Neutrophil (primary cell): ENCODE data around the gene LGALS7B.

Experiments
- H3K27ac ChIP-seq: fragments of 200-600 bp; sonication (generic); 2 replicates; pipeline ENCODE4 v1.5.1; 2016; ENCODE audit warnings: mild to moderate bottlenecking, moderate library complexity
- H3K27me3 ChIP-seq: fragments of 200-600 bp; sonication (generic); 2 replicates; pipeline ENCODE4 v1.6.0; 2016; ENCODE audit warnings: mild to moderate bottlenecking
- H3K36me3 ChIP-seq: fragments of 200-600 bp; sonication (generic); 2 replicates; pipeline ENCODE4 v1.5.1; 2017
- H3K4me1 ChIP-seq, 2 experiments: fragments of 200-600 bp in 1 of 2; sonication (generic) in 1 of 2; 1 replicate in 1 of 2; 2 replicates in 1 of 2; pipeline versions ENCODE4 v1.5.1 to v1.6.1; 2013 to 2016; ENCODE audit warnings: low read depth in 1 of 2, low read length in 1 of 2, mild to moderate bottlenecking in 1 of 2, moderate library complexity in 1 of 2; ENCODE audit not compliant: control insufficient read depth in 1 of 2, insufficient read depth in 1 of 2
- H3K4me3 ChIP-seq, 2 experiments: fragments of 200-600 bp in 1 of 2; sonication (generic) in 1 of 2; 1 replicate in 1 of 2; 2 replicates in 1 of 2; pipeline ENCODE4 v1.5.1; 2013 to 2016; ENCODE audit warnings: low read depth in 1 of 2, low read length in 1 of 2, mild to moderate bottlenecking in 1 of 2, moderate library complexity in 1 of 2
- H3K9me3 ChIP-seq: fragments of 200-600 bp; sonication (generic); 2 replicates; pipeline ENCODE4 v1.5.1; 2016
- TF ChIP-seq, protein P1 (sequence below): fragments of 200-600 bp; sonication (generic); IDR thresholded peaks from 2 replicates; pipeline ENCODE4 v1.5.1; 2016; ENCODE audit warnings: antibody characterized with exemption

Gene LGALS7B

DNA sequence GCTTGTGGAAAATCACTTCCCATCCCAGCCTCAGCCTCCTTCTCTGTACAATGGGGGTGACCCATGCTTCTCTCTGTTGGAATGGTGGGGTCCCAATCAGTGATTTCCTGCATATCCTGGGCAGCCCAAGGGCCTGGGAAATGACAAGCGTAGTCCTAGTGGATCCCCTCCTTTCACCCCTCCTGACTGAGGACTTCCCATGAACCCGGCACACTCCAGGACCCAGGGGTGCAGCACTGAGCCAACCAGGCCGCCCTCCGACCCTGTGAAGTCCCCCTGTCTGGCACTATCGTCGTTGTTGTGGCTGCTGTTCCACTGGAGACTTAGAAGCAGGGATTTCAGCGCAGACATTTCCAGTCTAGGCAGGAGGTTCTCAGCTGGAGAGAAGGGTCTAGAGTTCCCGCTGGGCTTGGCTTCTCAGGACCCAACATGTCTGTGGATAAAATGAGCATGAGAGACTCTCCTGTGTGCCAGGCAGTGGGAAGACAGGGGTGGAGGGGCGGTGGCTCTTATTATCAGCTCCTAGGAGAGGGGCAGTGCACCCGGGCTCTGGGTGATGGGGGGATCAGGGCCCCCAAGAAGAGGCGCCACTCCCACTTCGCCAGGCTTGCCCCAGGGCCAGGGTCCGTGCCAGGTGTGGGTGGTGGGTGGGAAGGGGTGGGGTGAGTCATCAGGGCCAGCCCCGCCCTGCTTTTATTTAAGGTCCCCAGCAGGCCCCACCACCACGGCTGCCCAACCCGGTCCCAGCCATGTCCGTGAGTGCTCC lies at the start of gene LGALS7B:
LGALS7B (plus strand) TSS at position 723 of the 766 bp plus-strand sequence; CDS start at position 750, 27 bp downstream.
- H3K4me3 ChIP-seq, result no peak within 1 kb of the TSS
- TF ChIP-seq, protein P1, sequence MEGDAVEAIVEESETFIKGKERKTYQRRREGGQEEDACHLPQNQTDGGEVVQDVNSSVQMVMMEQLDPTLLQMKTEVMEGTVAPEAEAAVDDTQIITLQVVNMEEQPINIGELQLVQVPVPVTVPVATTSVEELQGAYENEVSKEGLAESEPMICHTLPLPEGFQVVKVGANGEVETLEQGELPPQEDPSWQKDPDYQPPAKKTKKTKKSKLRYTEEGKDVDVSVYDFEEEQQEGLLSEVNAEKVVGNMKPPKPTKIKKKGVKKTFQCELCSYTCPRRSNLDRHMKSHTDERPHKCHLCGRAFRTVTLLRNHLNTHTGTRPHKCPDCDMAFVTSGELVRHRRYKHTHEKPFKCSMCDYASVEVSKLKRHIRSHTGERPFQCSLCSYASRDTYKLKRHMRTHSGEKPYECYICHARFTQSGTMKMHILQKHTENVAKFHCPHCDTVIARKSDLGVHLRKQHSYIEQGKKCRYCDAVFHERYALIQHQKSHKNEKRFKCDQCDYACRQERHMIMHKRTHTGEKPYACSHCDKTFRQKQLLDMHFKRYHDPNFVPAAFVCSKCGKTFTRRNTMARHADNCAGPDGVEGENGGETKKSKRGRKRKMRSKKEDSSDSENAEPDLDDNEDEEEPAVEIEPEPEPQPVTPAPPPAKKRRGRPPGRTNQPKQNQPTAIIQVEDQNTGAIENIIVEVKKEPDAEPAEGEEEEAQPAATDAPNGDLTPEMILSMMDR, result no peak
- H3K4me1 ChIP-seq, result peaks cover 6% of the 10 kb centered on the region in 2 experiments
- no peaks in the 10 kb centered on the region for H3K36me3 ChIP-seq
- H3K9me3 ChIP-seq, result no peaks in the 10 kb centered on the region
- H3K27me3 ChIP-seq, result peaks cover 16% of the 10 kb centered on the region
- no peak within 1 kb of the TSS for H3K27ac ChIP-seq

DNA sequence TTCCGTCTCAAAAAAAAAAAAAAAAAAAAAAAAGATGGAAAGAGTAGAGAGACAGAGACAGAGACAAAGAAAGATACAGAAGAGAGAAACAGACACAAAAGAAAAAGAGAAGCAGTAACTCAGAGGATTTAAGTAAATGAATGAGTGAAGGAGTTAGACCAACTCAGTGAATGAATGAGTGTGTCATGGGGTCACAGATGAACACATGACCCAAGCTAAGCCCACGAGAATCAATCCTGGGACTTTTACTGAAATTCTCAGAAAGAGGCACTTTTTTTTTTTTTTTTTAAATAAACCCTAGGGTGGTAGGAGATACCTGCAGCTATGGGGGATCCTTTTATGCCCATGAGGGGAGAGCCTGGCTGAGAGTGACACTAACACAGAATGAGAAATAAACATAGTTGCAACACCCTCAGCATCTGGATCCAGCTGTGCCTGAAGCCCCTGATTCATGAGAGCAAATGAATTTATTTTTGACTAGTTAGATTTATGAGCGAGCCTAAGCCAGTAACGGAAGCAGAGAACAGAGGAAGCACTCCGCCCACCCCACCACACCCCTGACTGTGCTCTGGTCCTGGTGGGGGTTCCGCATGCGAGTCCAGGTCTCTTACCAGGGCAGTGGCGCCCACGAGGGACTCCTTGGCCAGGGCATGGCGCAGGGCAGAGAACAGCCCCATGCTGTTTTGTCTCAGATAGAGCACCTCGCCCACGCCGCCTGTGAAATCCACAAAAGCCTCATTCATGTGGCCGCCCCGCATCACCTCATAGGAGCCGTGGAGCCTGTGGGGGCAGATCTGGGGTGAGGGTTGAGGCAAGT lies 49.4 kb upstream of the LGALS7B start:
- H3K4me3 ChIP-seq, result no peak overlapping the region
- TF ChIP-seq, protein P1, result no peak
- peaks cover 40% of the 10 kb centered on the region for H3K27me3 ChIP-seq
- peaks cover 17 to 27% of the 10 kb centered on the region in 2 experiments for H3K4me1 ChIP-seq
- H3K9me3 ChIP-seq, result no peaks in the 10 kb centered on the region
- no peak overlapping the region for H3K27ac ChIP-seq
- H3K36me3 ChIP-seq, result no peaks in the 10 kb centered on the region

DNA sequence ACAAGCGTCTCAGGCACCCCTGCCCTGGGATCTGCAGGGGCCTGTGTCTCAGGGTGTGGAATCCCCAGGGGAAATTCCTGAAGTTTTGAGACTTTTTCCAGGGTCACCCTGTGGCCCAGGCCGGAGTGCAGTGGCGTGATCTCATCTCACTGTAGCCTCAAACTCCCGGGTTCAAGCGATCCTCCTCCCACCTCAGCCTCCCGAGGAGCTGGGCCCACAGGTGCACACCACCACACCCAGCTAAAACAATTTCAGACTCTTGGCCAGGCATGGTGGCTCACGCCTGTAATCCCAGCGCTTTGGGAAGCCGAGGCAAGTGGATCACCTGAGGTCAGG lies 48.8 kb upstream of the LGALS7B start:
- Histone ChIP-seq H3K27me3 (peaks cover 34% of the 10 kb centered on the region), H3K9me3 (no peaks in the 10 kb centered on the region), H3K4me1 (peaks cover 11 to 21% of the 10 kb centered on the region in 2 experiments), H3K27ac (no peak overlapping the region), H3K36me3 (no peaks in the 10 kb centered on the region), H3K4me3 (no peak overlapping the region)
- TF ChIP-seq, protein P1, result no peak

DNA sequence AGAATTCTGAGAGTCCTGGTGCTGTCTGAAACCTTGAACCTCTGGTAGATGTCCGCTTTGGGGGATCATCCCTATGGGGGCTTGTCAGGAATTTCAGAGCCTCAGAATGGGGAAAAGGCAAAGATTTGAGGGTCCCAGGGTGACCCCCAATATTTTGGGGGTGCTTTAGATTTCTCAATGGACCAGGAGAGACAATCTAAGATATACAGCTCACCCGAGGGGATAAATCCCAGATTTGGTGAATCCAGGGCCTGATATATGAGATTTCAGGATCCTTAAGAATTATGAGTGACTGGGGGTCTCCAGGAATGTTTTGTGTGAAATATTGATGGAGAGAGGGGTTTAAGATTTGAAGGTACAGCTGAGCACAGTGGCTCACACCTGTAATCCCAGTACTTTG lies 48.1 kb upstream of the LGALS7B start:
- Histone ChIP-seq H3K36me3 (no peaks in the 10 kb centered on the region), H3K27me3 (peaks cover 32% of the 10 kb centered on the region), H3K4me3 (no peak overlapping the region), H3K9me3 (no peaks in the 10 kb centered on the region), H3K27ac (no peak overlapping the region), H3K4me1 (peaks cover 10 to 18% of the 10 kb centered on the region in 2 experiments)
- TF ChIP-seq, protein P1, result no peak

DNA sequence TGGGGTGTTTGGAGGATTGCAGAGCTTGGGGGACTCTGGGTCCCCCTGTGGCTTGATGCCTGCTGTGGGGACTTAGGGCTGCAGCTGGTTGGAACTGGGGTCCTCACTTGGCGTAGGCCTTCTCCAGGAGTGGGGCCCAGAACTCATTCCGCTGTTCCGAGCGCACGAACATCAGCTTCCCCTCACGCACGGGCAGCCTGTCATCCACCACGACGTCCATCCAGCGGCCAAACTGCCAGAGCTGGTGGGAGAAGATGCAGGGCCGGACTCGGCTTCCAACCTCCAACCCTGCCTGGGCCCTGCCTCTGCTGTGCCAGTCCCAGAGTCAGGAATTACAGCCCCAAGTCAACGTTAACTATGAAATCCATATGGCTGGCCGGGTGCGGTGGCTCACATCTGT lies 47.3 kb upstream of the LGALS7B start:
- no peak overlapping the region for H3K27ac ChIP-seq
- peaks cover 24% of the 10 kb centered on the region for H3K27me3 ChIP-seq
- TF ChIP-seq, protein P1, result no peak
- H3K4me1 ChIP-seq, result peaks cover 7 to 10% of the 10 kb centered on the region in 2 experiments
- H3K4me3 ChIP-seq, result no peak overlapping the region
- H3K36me3 ChIP-seq, result no peaks in the 10 kb centered on the region
- no peaks in the 10 kb centered on the region for H3K9me3 ChIP-seq
